Suprapubic skin (tissue), 4 donors: Measurements from ENCODE around the gene NKAIN2. TPM values are rescaled to one million over a fixed set of nuclear protein-coding genes. Genes with fewer than 3 reads are reported as not detected.
"Not testable (repeated sequence)": the region's sequence is repeated elsewhere in the genome, so short reads cannot be mapped to it uniquely, and the experiment has no call there.

Experiments
- DNase-seq, 2 donors: peaks; one replicate each; pipeline ENCODE4 v3.0.0-alpha.2; 2019; ENCODE audit warnings: low spot score in 2 of 2
- H3K27ac ChIP-seq: fragments of 200-600 bp; sonication (generic); one replicate; pipeline ENCODE4 v1.5.1; 2019
- H3K27me3 ChIP-seq: fragments of 200-600 bp; sonication (generic); one replicate; pipeline ENCODE4 v1.5.1; 2019
- H3K36me3 ChIP-seq: fragments of 200-600 bp; sonication (generic); one replicate; pipeline ENCODE4 v1.5.1; 2019
- H3K4me1 ChIP-seq: fragments of 200-600 bp; sonication (generic); one replicate; pipeline ENCODE4 v1.5.1; 2019
- H3K4me3 ChIP-seq: fragments of 200-600 bp; sonication (generic); one replicate; pipeline ENCODE4 v1.5.1; 2019; ENCODE audit warnings: mild to moderate bottlenecking
- H3K9me3 ChIP-seq: fragments of 200-600 bp; sonication (generic); one replicate; pipeline ENCODE4 v1.5.1; 2019
- CTCF ChIP-seq, 2 donors: fragments of 200-600 bp in 1 of 2; fragments of 450-650 bp in 1 of 2; sonication (generic) in 1 of 2; IDR thresholded peaks; one replicate each; pipeline ENCODE4 v1.5.1; 2016 to 2019; ENCODE audit warnings: antibody characterized with exemption in 2 of 2, mild to moderate bottlenecking in 1 of 2, moderate library complexity in 1 of 2
- EP300 ChIP-seq: sonication (generic); formaldehyde crosslinking; IDR thresholded peaks from one replicate; pipeline ENCODE4 v1.6.1; 2017; ENCODE audit warnings: antibody characterized with exemption
- POLR2A ChIP-seq, 2 donors: fragments of 450-650 bp; IDR thresholded peaks; one replicate each; pipeline ENCODE4 v1.6.1; 2017; ENCODE audit warnings: antibody characterized with exemption in 2 of 2, mild to moderate bottlenecking in 2 of 2, moderate library complexity in 2 of 2
- POLR2AphosphoS5 ChIP-seq, 3 donors: sonication (generic); formaldehyde crosslinking; IDR thresholded peaks; one replicate each; pipeline ENCODE4 v1.6.1; 2017; ENCODE audit warnings: antibody characterized with exemption in 3 of 3
- WGBS: methylation state at CpG from one replicate; pipeline ENCODE4 v1.1.5; 2018; 5-methylcytosine and 5-hydroxymethylcytosine counted together
- total RNA-seq, 4 donors: library from RNA; depleted of rRNA; stranded (reverse); fragments of >200 nt; gene quantifications; one replicate each; pipeline ENCODE4 v1.1.0, GENCODE V29; 2016

The NKAIN2 gene
- total RNA-seq, 4 donors from 2014 or later, result 0.40 TPM; not detected in 3

DNA sequence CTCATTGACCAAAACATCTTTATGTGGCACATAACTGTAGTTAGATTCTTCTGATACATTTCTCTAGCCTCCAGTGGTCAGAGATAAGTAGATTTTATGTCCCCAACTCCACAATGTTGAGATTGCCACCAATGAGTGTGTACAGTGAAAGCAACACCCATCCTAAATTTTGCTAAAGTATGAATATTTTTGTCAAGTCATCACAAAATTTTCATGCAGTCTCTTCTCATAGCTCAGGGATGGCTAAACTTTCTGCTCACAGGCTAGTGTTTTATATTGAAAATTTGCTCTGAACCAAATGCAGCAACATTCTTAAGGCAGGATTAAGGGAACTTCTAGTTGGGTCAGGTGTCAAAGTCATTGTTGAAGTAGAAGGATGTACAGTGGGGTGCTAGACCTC, 203.6 kb downstream of the NKAIN2 start:
- no peaks in the 10 kb centered on the region for H3K9me3 ChIP-seq
- H3K4me1 ChIP-seq, result no peaks in the 10 kb centered on the region
- no peaks in the 10 kb centered on the region for H3K27me3 ChIP-seq
- no peaks in the 10 kb centered on the region for H3K36me3 ChIP-seq
- no peak overlapping the region for H3K4me3 ChIP-seq
- TF ChIP-seq POLR2AphosphoS5 (IDR thresholded peaks at IDR 0.05), result no peak
- no peak overlapping the region for H3K27ac ChIP-seq
- DNase-seq, result no peak

DNA sequence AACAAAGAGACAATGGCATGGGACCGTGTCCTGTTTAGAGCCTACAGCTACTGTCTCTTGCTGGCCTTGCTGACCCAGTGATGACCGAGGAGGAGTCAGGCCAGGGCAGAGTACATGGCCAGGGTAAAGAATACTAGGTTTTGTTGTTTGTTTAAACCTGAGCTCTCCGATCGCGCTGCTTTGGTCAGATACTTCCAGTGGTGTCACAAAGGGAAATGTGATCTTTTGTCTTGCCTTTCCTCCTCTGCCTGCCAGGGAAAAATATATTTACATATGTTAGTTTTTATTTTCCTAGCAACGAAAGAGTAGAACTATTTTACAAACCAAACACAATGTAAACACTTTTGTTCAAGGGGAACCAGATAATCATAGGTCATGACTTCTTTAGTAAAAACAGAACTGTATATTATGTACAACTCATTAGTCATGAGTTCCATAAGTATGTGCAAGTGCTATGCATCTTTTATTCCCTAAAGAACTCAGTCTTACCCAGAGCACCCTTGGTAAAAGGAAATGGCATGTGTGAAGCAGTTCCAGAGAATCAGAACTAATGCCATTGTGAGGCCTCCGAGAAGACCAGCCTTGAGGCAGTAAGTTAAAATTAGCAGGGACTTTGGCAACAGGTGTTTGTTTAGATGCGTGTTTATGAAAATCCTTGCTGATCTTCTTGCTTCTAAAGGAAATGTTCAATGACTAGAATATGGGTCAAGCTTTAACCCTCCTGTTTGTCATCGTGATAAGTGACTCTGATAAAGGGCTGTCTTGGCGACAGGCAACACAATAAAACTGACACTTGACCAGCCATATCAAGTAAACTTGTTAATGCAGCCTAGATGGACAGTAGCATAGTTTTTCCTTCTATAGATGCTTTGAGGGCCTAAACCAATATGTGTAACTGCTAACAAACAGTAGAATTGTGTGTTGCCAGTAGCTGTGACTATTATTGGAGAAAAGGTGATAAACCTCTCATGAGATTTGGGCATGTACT, 204.6 kb downstream of the NKAIN2 start:
- H3K36me3 ChIP-seq, result no peaks in the 10 kb centered on the region
- no peaks in the 10 kb centered on the region for H3K27me3 ChIP-seq
- no peaks in the 10 kb centered on the region for H3K4me1 ChIP-seq
- TF ChIP-seq POLR2A (IDR thresholded peaks at IDR 0.05) (no peak), POLR2AphosphoS5 (IDR thresholded peaks at IDR 0.05) (no peak), CTCF (IDR thresholded peaks at IDR 0.05) (no peak), EP300 (no peak)
- 52% methylated on average over 10 of the region's 10 CpGs for WGBS
- no peaks in the 10 kb centered on the region for H3K9me3 ChIP-seq
- no peak overlapping the region for H3K4me3 ChIP-seq
- no peak overlapping the region for H3K27ac ChIP-seq
- DNase-seq, result no peak

DNA sequence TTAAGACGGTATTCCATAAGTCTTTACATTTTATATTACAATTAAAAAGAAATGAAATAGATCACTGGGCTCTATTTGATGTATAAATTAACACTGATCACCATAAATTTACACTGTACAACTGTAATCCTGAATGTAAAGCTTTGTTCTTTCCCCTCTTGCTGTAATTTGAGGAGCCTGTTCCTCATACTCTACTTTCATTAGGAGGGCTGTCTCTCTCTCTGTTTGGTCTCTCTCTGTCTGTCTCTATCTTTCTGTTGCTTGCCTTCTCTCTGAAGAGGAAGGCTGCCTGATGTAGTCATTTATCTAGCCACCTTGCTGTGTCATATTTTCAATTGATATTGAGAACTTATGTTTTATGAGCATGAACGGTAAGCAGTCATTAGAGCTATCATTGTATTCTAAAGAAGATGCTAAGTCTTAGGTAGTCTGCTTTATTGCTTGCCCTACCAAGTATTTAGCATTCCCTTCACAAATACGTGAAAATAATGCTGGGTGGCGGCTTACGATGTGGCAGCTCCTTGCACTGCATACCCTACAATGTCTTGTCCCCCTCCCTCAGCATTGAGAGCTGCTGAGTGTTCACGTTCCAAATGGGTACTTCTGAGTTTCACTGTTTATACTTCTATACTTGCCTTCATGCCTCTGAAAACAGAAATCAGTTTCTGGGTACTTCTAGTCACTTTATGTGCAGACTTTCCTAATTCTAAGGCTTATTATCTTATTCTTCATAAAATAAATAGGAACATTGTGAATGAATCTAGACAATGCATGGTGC, 205.5 kb downstream of the NKAIN2 start:
- no peaks in the 10 kb centered on the region for H3K36me3 ChIP-seq

DNA sequence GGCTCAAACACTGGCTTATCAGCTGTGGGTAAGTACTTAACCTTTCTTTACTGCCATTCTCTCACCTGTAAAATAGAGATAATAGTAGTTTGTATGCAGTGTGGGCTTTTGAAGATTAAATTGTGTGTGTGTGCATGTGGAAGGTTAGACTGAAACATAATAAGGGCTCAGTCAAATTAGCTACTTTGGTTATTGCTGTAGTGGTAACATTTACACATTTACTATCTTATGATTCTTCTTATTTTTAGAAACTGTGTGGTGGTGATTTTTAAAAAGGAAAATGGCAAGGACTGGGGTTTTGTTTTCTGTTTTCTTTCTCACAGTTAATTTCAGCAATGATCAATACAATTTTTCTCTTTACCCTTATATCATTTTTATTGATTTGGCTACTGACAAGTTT, 206.9 kb downstream of the NKAIN2 start:
- TF ChIP-seq CTCF (IDR thresholded peaks at IDR 0.05) (no peak), EP300 (no peak), POLR2AphosphoS5 (IDR thresholded peaks at IDR 0.05) (no peak)
- Histone ChIP-seq H3K4me1 (no peaks in the 10 kb centered on the region), H3K27me3 (no peaks in the 10 kb centered on the region), H3K4me3 (no peak overlapping the region), H3K27ac (no peak overlapping the region), H3K36me3 (no peaks in the 10 kb centered on the region), H3K9me3 (no peaks in the 10 kb centered on the region)
- DNase-seq, result no peak

More for the DNA sequence above, 205.5 kb downstream of the NKAIN2 start:
- Histone ChIP-seq H3K27ac (no peak overlapping the region), H3K9me3 (no peaks in the 10 kb centered on the region), H3K27me3 (no peaks in the 10 kb centered on the region), H3K4me1 (no peaks in the 10 kb centered on the region), H3K4me3 (no peak overlapping the region)
- WGBS, result 83% methylated on average over 6 of the region's 6 CpGs
- no peak for DNase-seq
- TF ChIP-seq CTCF (IDR thresholded peaks at IDR 0.05) (no peak), POLR2AphosphoS5 (IDR thresholded peaks at IDR 0.05) (no peak), POLR2A (IDR thresholded peaks at IDR 0.05) (no peak), EP300 (no peak)

- WGBS, result 86% methylated on average over 2 of the region's 2 CpGs
- no peaks in the 10 kb centered on the region for H3K4me1 ChIP-seq
These were observed 207.5 kb downstream of the NKAIN2 start for GRCh38 chr6:124011180-124011579.

GRCh38 chr6:124022051-124022450, 218.4 kb downstream of the NKAIN2 start:
- 100% methylated on average over 1 of the region's 1 CpG for WGBS
- H3K27ac ChIP-seq, H3K27me3 ChIP-seq, H3K4me3 ChIP-seq, H3K9me3 ChIP-seq, DNase-seq, H3K4me1 ChIP-seq, H3K36me3 ChIP-seq: not testable (repeated sequence)

More at GRCh38 chr6:124011180-124011579, 207.5 kb downstream of the NKAIN2 start:
- no peaks in the 10 kb centered on the region for H3K9me3 ChIP-seq
- no peaks in the 10 kb centered on the region for H3K27me3 ChIP-seq
- TF ChIP-seq POLR2A (IDR thresholded peaks at IDR 0.05) (no peak), EP300 (no peak), CTCF (IDR thresholded peaks at IDR 0.05) (no peak), POLR2AphosphoS5 (IDR thresholded peaks at IDR 0.05) (no peak)
- H3K36me3 ChIP-seq, result no peaks in the 10 kb centered on the region
- DNase-seq, result no peak
- no peak overlapping the region for H3K27ac ChIP-seq
- no peak overlapping the region for H3K4me3 ChIP-seq
